HG03039 (cell line): ENCODE measurements around the gene TNIK.
"Not testable (repeated sequence)": the region's sequence is repeated elsewhere in the genome, so short reads cannot be mapped to it uniquely, and the experiment has no call there.

ENCODE experiments used
- ATAC-seq: cut with Tn5 transposase; IDR thresholded peaks from one replicate; pipeline ENCODE4 v1.9.1; 2021; ENCODE audit warnings: mild to moderate bottlenecking, moderate library complexity; ENCODE audit not compliant: unreplicated experiment

Gene TNIK

GRCh38 chr3:171155122-171155700 lies 305.0 kb downstream of the TNIK start:
- no peak for ATAC-seq

DNA sequence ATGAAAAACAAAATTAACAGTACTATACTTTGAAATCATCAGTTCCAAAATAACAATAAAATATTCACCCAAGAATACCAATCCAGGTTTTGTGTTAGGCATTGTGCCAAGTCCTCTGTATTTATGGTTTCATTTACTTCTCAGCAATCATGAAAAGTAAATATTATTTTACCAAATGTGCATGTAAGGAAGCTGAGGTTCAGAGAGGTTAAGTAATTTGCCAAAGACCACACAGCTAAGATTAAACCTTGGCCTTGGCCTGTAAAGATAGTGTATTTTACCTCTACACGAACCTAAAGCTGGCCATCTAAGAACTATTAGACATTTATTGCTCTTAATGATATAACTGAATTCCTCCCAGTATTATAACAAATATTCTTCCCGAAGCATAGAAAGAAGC lies 309.3 kb downstream of the TNIK start:
- no peak for ATAC-seq

DNA sequence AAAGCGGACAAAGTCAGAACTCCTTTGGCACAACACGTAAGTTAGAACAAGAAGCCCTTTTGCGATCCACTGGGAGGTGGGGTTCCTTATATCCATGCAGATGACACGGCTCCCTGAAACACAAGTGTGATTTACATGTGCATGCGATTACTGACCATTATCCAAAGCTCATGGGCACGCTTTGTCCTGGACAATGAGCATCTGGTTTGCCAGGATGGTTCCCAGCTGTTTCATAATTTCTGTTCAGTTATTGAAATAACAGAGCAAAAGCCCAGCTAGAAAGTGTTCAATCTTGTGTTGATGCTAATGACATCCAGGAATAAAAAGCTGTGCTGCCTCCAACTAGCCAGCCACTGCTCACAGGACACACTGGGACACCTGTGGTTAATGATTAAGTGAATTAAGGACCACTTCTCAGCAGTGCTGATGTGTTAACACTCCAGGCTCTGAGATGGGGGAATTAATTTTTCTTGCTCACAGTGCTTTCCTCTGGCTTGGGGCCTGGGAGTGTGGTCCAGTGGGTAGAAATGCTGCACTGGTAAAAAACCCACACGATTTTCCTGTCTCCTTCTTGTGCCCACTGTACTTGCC lies 310.6 kb downstream of the TNIK start:
- no peak for ATAC-seq

DNA sequence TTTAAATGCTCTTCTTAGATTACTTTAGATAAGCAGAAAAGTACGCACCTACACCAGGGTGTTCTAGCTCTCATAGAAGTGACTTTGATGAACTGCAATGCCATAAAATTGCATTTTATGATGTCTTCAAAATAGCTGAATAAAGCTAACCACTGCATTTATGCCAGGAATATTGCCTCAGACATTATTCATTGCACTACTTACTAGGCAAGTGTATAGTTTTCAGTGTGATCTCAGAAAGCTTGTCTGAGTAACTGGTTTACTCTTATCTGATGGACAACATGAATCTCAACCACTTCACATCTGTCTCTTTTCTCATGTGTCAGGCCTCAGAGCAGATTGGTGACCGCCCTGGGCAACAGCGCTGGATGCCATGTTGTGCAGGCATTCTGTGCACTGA lies 314.4 kb downstream of the TNIK start:
- no peak for ATAC-seq

DNA sequence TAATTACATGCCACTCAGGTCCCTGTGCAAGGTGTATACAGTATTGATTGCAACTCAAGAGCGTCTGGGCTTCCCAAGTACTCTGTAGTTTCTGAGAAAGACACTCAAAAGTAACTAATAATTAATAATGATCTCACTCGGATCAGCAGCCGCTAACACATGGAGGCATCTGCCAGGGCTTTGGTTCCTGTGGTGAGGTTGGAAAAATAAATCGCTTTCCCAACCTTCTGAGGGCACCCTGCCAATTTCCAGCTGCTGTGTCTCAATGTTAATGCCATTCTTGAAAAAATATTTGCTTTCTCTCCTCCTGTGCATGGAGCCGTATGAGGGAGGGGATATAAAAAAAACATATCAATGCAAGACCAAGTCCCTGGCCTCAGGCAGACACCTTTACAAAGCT lies 317.2 kb downstream of the TNIK start:
- ATAC-seq: no peak

DNA sequence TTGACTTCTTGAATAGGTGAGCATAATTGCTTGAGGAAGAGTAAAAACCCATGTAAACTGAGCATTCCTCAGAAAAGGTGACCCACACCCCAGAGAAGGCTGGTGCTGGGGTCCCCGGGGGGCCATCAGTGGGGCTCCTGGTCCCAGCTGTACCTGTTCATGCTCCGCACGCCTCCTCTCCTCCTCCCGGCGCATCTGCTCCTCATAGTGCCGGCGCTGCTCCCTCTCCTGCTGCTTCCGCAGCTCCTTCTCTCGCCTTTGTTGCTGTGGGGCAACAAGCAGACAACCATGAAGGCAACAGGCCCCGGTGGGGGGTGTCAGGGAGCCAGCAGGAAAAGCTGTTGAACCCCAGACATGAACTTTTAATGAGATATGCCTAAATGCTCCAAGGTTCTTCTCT lies 320.0 kb downstream of the TNIK start:
- no peak for ATAC-seq

DNA sequence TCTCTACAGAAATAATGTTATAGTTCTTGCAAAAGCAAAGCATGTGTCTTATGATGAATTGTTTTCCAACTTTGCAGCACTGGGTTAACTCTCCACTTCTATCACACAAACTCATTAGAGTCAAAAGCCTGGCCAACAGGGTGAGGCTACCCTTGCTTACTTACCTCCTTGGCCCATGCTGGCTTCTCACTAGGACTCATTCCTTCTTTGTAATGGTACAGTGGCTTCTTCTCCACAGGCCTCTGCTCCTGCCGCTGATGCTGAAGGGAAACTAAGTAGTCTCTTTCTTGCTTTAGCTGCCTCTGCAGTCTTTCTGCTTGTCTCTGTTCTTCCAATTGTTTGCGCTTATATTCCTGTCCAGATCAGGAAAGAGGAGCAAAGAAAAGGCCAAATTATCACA lies 322.2 kb downstream of the TNIK start:
- no peak for ATAC-seq

DNA sequence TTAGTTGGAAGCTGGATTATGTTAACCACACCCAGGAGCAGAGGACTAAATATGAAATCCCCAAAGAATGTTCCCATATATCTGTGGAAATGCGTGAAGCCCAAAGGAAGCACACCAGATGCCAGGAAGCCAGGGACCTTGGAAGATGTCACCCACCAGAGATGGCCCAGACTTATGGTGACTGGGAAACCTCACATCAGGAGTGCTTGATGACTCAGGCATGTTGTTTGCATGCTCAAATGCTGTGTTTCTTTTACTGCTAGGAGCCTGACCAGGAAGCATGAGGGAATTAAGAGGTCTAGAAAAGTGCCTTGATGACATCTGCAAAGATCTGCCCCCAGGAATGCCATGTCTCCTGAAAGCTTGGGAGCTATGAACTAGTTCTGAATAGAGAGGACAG lies 324.7 kb downstream of the TNIK start:
- ATAC-seq: no peak

- no peak for ATAC-seq
These were observed 326.2 kb downstream of the TNIK start for GRCh38 chr3:171133796-171134569.

DNA sequence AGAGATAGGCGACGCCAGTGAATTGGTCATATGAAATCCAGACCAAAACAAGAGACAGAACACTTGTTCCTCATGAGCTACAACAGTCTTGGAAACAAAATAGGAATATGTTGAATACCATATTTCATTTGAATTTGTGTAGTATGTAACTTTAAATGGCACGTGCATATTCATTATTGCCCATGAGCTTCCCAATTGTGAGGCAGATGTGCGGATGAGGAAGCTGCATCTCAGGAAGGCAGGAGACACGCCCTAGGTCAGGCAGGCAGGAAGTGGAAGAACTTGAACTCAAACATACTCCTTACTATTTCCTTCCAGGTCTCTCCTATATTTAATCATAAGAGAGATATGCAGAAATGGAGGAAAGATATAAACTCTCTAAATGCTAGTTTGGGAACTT lies 326.9 kb downstream of the TNIK start:
- no peak for ATAC-seq

GRCh38 chr3:171132873-171133272 lies 327.3 kb downstream of the TNIK start:
- ATAC-seq: no peak

DNA sequence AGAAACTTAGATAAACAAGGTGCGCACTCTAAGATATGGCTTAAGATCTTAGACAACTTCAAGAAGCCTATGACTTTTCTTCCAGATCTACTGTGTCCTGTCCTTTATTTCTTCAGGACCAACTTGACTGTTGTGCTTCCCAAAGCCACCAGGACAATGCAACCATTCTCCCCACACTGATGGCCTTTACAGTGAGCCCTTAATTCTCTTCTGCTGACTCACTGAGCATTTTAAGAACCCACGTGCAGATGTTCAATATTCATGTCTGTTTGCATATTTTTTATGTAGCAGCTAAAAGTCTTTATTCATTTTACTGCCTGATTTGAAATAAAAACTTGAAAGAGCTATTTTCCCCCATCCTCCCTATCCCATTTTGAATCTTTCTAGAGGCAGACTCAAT lies 330.4 kb downstream of the TNIK start:
- no peak for ATAC-seq

GRCh38 chr3:171127611-171128010 lies 332.6 kb downstream of the TNIK start:
- no peak for ATAC-seq

- ATAC-seq: no peak
These were observed 333.6 kb downstream of the TNIK start for GRCh38 chr3:171126478-171127209.

DNA sequence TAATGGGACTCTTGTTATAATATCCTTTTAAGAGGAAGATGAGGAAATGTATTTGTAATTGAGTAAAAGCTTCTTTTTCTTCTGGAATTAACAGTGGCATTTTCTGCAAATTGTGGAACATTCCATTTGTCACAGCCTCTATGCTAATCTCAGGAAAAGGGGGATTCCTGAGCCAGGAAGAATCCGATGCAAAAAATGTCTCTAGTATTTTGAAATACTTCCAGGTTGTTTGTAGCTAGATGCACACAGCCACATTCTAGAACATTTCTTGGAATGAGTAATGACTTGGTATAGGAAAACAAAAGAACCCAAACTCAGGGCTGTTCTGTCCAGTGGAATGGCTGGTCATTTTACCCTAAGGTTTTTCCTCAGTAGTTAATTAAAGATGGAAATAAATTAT lies 335.2 kb downstream of the TNIK start:
- ATAC-seq: no peak

- ATAC-seq: no peak
These were observed 336.3 kb downstream of the TNIK start for GRCh38 chr3:171123915-171124314.

GRCh38 chr3:171122861-171123260 lies 337.3 kb downstream of the TNIK start:
- no peak for ATAC-seq

DNA sequence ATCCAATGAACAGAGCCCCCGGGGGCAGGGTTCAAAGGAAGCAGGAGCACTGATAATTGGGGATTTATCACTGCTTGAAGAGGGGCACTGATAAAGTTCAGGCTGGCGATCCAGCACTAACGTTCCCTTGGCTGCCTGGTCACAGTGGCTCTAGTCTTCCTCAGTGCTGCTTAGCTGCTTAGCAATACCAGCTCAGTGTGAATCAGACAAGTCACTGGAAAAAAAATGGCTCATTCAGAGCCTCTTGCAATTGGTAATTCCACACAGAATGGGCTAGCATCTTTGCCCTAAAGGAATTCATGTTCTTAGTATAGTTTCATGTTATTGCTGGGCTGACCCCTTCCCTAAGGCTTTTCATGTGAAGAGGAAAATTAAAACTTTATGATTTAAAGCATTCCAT lies 338.0 kb downstream of the TNIK start:
- ATAC-seq: no peak

DNA sequence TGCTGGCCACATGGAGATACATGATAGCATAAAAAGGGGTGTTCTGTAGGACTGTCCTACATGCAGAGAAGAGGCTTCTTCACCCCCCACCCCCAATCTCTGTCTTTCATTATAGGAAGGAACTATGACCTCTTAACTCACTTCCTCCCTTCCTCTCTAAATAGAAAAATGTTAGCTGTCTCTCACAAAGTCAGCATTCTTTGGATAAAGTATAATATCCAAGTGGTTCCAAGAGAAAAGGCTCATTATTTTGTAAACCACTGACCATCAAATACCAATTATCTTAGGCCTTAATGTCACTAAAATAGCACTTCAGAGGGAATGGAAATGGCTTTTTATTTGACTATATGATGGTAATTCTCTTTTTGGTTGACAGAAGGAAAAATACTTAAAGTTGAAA lies 338.4 kb downstream of the TNIK start:
- no peak for ATAC-seq

- not testable (repeated sequence) for ATAC-seq
These were observed 340.8 kb downstream of the TNIK start for GRCh38 chr3:171119402-171119801.

- ATAC-seq: not testable (repeated sequence)
These were observed 341.2 kb downstream of the TNIK start for GRCh38 chr3:171118993-171119392.
